IMR-90 (cell line): ENCODE measurements around the gene ANXA7. TPM values are rescaled to one million over a fixed set of nuclear protein-coding genes. Genes with fewer than 3 reads are reported as not detected.

Experiments
- ATAC-seq: fragments of 200-7000 bp; cut with Tn5 transposase; 2 replicates; pipeline ENCODE4 v1.9.1; 2020; ENCODE audit warnings: low read depth, mild to moderate bottlenecking, moderate library complexity
- BruUV-seq: library from RNA; stranded (reverse); fragments of 400-500 nt; replicated peaks from 2 replicates; lab custom pipeline; 2021; lab: Mats Ljungman, UMichigan
- CTCF ChIA-PET: fragments of 300-600 bp; formaldehyde crosslinking; extraction: SDS; loops from one replicate; lab custom pipeline; 2021; ENCODE audit warnings: antibody characterized with exemption; lab: Yijun Ruan, JAX
- POLR2A ChIA-PET: fragments of 300-600 bp; sonication (Branson Sonifier 250); formaldehyde crosslinking; loops from one replicate; lab custom pipeline; 2022; ENCODE audit warnings: antibody characterized with exemption; ENCODE audit not compliant: unreplicated experiment; lab: Charles Lee
- DNase-seq: peaks from one replicate; pipeline ENCODE4 v3.0.0; 2013
- H2AFZ ChIP-seq: replicated peaks from 2 replicates; pipeline ENCODE3; 2013; ENCODE audit warnings: low read length, mild to moderate bottlenecking; ENCODE audit not compliant: poor library complexity
- H2AK5ac ChIP-seq: 2 replicates; pipeline ENCODE4 v1.6.1; 2013; ENCODE audit warnings: low read depth, low read length, inconsistent platforms
- H2AK9ac ChIP-seq: replicated peaks from 2 replicates; pipeline ENCODE3; 2013; ENCODE audit warnings: mild to moderate bottlenecking, low read depth, low read length, moderate library complexity; ENCODE audit not compliant: poor library complexity
- H2BK120ac ChIP-seq: 2 replicates; pipeline ENCODE4 v1.6.1; 2013; ENCODE audit warnings: low read depth, low read length, inconsistent platforms
- H2BK15ac ChIP-seq: 3 replicates; pipeline ENCODE4 v1.6.1; 2013; ENCODE audit warnings: low read depth, low read length, inconsistent platforms
- H2BK20ac ChIP-seq: 2 replicates; pipeline ENCODE4 v1.6.1; 2013; ENCODE audit warnings: low read depth, mild to moderate bottlenecking, inconsistent platforms, low read length, moderate library complexity
- H2BK5ac ChIP-seq: 2 replicates; pipeline ENCODE4 v1.6.1; 2013; ENCODE audit warnings: mild to moderate bottlenecking, low read depth, low read length, inconsistent platforms; ENCODE audit not compliant: poor library complexity, severe bottlenecking
- H3K14ac ChIP-seq: replicated peaks from 2 replicates; pipeline ENCODE4 v1.6.1; 2013; ENCODE audit warnings: low read depth, low read length, inconsistent platforms
- H3K18ac ChIP-seq: 2 replicates; pipeline ENCODE4 v1.6.1; 2013; ENCODE audit warnings: low read depth, low read length, control low read depth
- H3K23ac ChIP-seq: 2 replicates; pipeline ENCODE4 v1.6.1; 2013; ENCODE audit warnings: low read depth, low read length, inconsistent platforms
- H3K27ac ChIP-seq: 2 replicates; pipeline ENCODE4 v1.5.1; 2013; ENCODE audit warnings: mild to moderate bottlenecking, control low read depth, low read length; ENCODE audit not compliant: insufficient read depth
- H3K27me3 ChIP-seq: 2 replicates; pipeline ENCODE4 v1.6.1; 2013; ENCODE audit warnings: low read length; ENCODE audit not compliant: control insufficient read depth, insufficient read depth
- H3K36me3 ChIP-seq: 2 replicates; pipeline ENCODE4 v1.6.1; 2013; ENCODE audit warnings: low read length, mixed read lengths; ENCODE audit not compliant: control insufficient read depth, insufficient read depth
- H3K4ac ChIP-seq: 2 replicates; pipeline ENCODE4 v1.6.1; 2013; ENCODE audit warnings: low read depth, low read length, inconsistent platforms
- H3K4me1 ChIP-seq: 2 replicates; pipeline ENCODE4 v1.6.1; 2013; ENCODE audit warnings: low read length, mixed read lengths; ENCODE audit not compliant: control insufficient read depth, insufficient read depth
- H3K4me2 ChIP-seq: 2 replicates; pipeline ENCODE4 v1.6.1; 2013; ENCODE audit warnings: low read depth, mild to moderate bottlenecking, control low read depth, low read length, moderate library complexity
- H3K4me3 ChIP-seq: 2 replicates; pipeline ENCODE4 v1.5.1; 2013; ENCODE audit warnings: low read depth, mild to moderate bottlenecking, control low read depth, low read length, moderate library complexity; ENCODE audit not compliant: insufficient read depth
- H3K56ac ChIP-seq: 2 replicates; pipeline ENCODE4 v1.6.1; 2013; ENCODE audit warnings: low read length, inconsistent platforms; ENCODE audit not compliant: insufficient read depth; ENCODE audit errors: extremely low read depth
- H3K79me1 ChIP-seq, 2 experiments: 2 replicates each; pipeline ENCODE4 v1.6.1; 2013; ENCODE audit warnings: low read length in 2 of 2, inconsistent platforms in 1 of 2, low read depth in 1 of 2
- H3K9ac ChIP-seq: 2 replicates; pipeline ENCODE4 v1.6.1; 2013; ENCODE audit warnings: low read depth, low read length, control low read depth
- H3K9me1 ChIP-seq: 2 replicates; pipeline ENCODE4 v1.6.1; 2013; ENCODE audit warnings: low read length, inconsistent platforms; ENCODE audit not compliant: insufficient read depth
- H3K9me3 ChIP-seq: 2 replicates; pipeline ENCODE4 v1.6.1; 2013; ENCODE audit warnings: low read length; ENCODE audit not compliant: control insufficient read depth, insufficient read depth
- H4K20me1 ChIP-seq: 2 replicates; pipeline ENCODE4 v1.6.1; 2013; ENCODE audit warnings: low read length, inconsistent platforms; ENCODE audit not compliant: insufficient read depth
- H4K5ac ChIP-seq: 2 replicates; pipeline ENCODE4 v1.6.1; 2013; ENCODE audit warnings: mild to moderate bottlenecking, low read depth, low read length, control low read depth
- H4K8ac ChIP-seq, 2 experiments: 2 replicates each; pipeline ENCODE4 v1.6.1; 2013; ENCODE audit warnings: low read depth in 2 of 2, low read length in 2 of 2, control low read depth in 1 of 2, inconsistent platforms in 1 of 2
- H4K91ac ChIP-seq: 2 replicates; pipeline ENCODE4 v1.6.1; 2013; ENCODE audit warnings: low read depth, low read length, inconsistent platforms; ENCODE audit not compliant: insufficient read depth
- BHLHE40 ChIP-seq: fragments of 150-350 bp; IDR thresholded peaks from 2 replicates; pipeline ENCODE4 v1.6.1; 2016; ENCODE audit warnings: mild to moderate bottlenecking, low read depth, low read length
- CEBPB ChIP-seq: IDR thresholded peaks from 2 replicates; pipeline ENCODE4 v1.6.1; 2012; ENCODE audit warnings: low read depth, low read length, improper control_type of control experiment
- CHD1 ChIP-seq: IDR thresholded peaks from 2 replicates; pipeline ENCODE4 v1.6.1; 2012; ENCODE audit warnings: low read depth, low read length, improper control_type of control experiment
- CTCF ChIP-seq: conservative IDR thresholded peaks from 2 replicates; pipeline ENCODE4 v1.5.1; 2012; ENCODE audit warnings: mild to moderate bottlenecking, low read depth, low read length, improper control_type of control experiment
- ELK1 ChIP-seq: fragments of 150-350 bp; IDR thresholded peaks from 2 replicates; pipeline ENCODE4 v1.6.1; 2016; ENCODE audit warnings: low read depth, mild to moderate bottlenecking, low read length, moderate library complexity, borderline replicate concordance
- FOS ChIP-seq: fragments of 150-350 bp; IDR thresholded peaks from 2 replicates; pipeline ENCODE4 v1.6.1; 2016; ENCODE audit warnings: low read depth, low read length
- MAFK ChIP-seq: IDR thresholded peaks from 2 replicates; pipeline ENCODE4 v1.6.1; 2012; ENCODE audit warnings: low read depth, low read length, improper control_type of control experiment
- MAZ ChIP-seq: IDR thresholded peaks from 2 replicates; pipeline ENCODE4 v1.6.1; 2012; ENCODE audit warnings: low read depth, mild to moderate bottlenecking, low read length, improper control_type of control experiment, moderate library complexity, borderline replicate concordance
- MXI1 ChIP-seq: IDR thresholded peaks from 2 replicates; pipeline ENCODE4 v1.6.1; 2012; ENCODE audit warnings: low read depth, mild to moderate bottlenecking, low read length, moderate library complexity, borderline replicate concordance
- NFE2L2 ChIP-seq: fragments of 150-350 bp; IDR thresholded peaks from 2 replicates; pipeline ENCODE4 v1.6.1; 2016; ENCODE audit warnings: low read depth, mild to moderate bottlenecking, low read length
- POLR2A ChIP-seq: IDR thresholded peaks from 2 replicates; pipeline ENCODE4 v1.6.1; 2012; ENCODE audit warnings: mild to moderate bottlenecking, low read depth, low read length
- RAD21 ChIP-seq: IDR thresholded peaks from 2 replicates; pipeline ENCODE4 v1.6.1; 2012; ENCODE audit warnings: low read length, improper control_type of control experiment
- RCOR1 ChIP-seq: IDR thresholded peaks from 2 replicates; pipeline ENCODE4 v1.6.1; 2012; ENCODE audit warnings: mild to moderate bottlenecking, low read length, improper control_type of control experiment; ENCODE audit not compliant: insufficient replicate concordance
- RFX5 ChIP-seq: IDR thresholded peaks from 2 replicates; pipeline ENCODE4 v1.8.0; 2012; ENCODE audit warnings: low read depth, mild to moderate bottlenecking, low read length, moderate library complexity
- SMC3 ChIP-seq: fragments of 150-350 bp; IDR thresholded peaks from 2 replicates; pipeline ENCODE4 v1.6.1; 2016; ENCODE audit warnings: low read depth, mild to moderate bottlenecking, antibody characterized with exemption, low read length, moderate library complexity
- USF2 ChIP-seq: fragments of 150-350 bp; IDR thresholded peaks from 2 replicates; pipeline ENCODE4 v1.6.1; 2017; ENCODE audit warnings: mild to moderate bottlenecking, antibody characterized with exemption, low read length, low read depth
- WGBS, 2 experiments: methylation state at CpG; one replicate each; pipeline versions ENCODE4 v1.1.5 to v1.1.7; 2013; ENCODE audit warnings: missing lambda C conversion rate in 2 of 2; ENCODE audit not compliant: insufficient read length in 1 of 2; ENCODE audit errors: extremely low coverage in 2 of 2; 5-methylcytosine and 5-hydroxymethylcytosine counted together
- dilution Hi-C: fragments of 300-500 bp; cut with HindIII; formaldehyde crosslinking; loops from one replicate; pipeline ENCODE4 v1.14.3; 2018; ENCODE audit warnings: low sequenced_read_pairs; ENCODE audit not compliant: unreplicated experiment
- in situ Hi-C: fragments of 300-500 bp; cut with MboI; formaldehyde crosslinking; loops from 3 replicates; pipeline ENCODE4 v1.14.3; 2019; ENCODE audit warnings: low sequenced_read_pairs, inconsistent platforms, mixed read lengths
- intact Hi-C: fragments of 100-400 bp; cut with micrococcal nuclease; formaldehyde crosslinking; loops from 2 replicates; pipeline ENCODE4 v1.10.0; 2022
- polyA plus RNA-seq, 3 experiments: library from polyadenylated mRNA; depleted of rRNA; stranded (reverse); fragments of >200 nt; gene quantifications; 2 replicates each; pipeline ENCODE4 v1.2.3, GENCODE V29; 2012; ENCODE audit warnings: low replicate concordance in 1 of 3
- total RNA-seq: library from RNA; depleted of rRNA; stranded (reverse); fragments of >200 nt; gene quantifications from 2 replicates; pipeline ENCODE4 v1.2.3, GENCODE V29; 2012

The ANXA7 gene
- total and polyA plus RNA-seq, 2 of the 4 experiments (the other 2 are of a cell fraction), result 77.4 to 120 TPM

GRCh38 chr10:73408978-73409521 lies 4.8 kb downstream of the ANXA7 start:
- Histone ChIP-seq H3K4ac (no peak overlapping the region), H2AK9ac (no peak overlapping the region), H2BK20ac (no peak overlapping the region), H3K27me3 (no peaks in the 10 kb centered on the region), H3K36me3 (no peaks in the 10 kb centered on the region; the same call in 1 of the 2 replicates), H4K20me1 (peaks cover 36% of the 10 kb centered on the region), H3K9me1 (peaks cover 6% of the 10 kb centered on the region), H2AFZ (no peak overlapping the region), H3K4me2 (no peak overlapping the region), H3K27ac (no peak overlapping the region), H3K9ac (no peak overlapping the region), H2BK15ac (no peak overlapping the region), H2AK5ac (no peak overlapping the region), H4K8ac (no peak overlapping the region), H3K14ac (no peak overlapping the region), H2BK120ac (no peak overlapping the region), H2BK5ac (no peak overlapping the region), H4K5ac (no peak overlapping the region), H3K23ac (no peak overlapping the region), H3K4me1 (no peaks in the 10 kb centered on the region), H3K4me3 (no peak overlapping the region), H4K91ac (no peak overlapping the region), H3K79me1 (peaks cover 27 to 58% of the 10 kb centered on the region in 2 experiments), H3K18ac (no peak overlapping the region), H3K56ac (no peak overlapping the region), H3K9me3 (no peaks in the 10 kb centered on the region)
- ATAC-seq (no peak), DNase-seq (no peak)
- no CpG with 5 or more reads among the region's 4 CpGs for WGBS, 2 experiments
- ChIA-PET POLR2A (interaction anchor here (0.5 kb wide), 1 partner anchor 48 kb away, joined by 3 read pairs; no protein-coding TSS in a partner anchor), CTCF (no interaction called here)
- dilution Hi-C loops (no loop called here), intact Hi-C loops (no loop called here), in situ Hi-C loops (no loop called here)
- no TSS peak for BruUV-seq
- TF ChIP-seq MAZ (no peak), MXI1 (no peak), SMC3 (no peak), CEBPB (no peak), RFX5 (no peak), USF2 (no peak), ELK1 (no peak), NFE2L2 (no peak), FOS (no peak), POLR2A (no peak), MAFK (no peak), RAD21 (no peak), CTCF (no peak), RCOR1 (no peak), CHD1 (no peak), BHLHE40 (no peak)
